SKM-1 treated with dmso at 0.1 percent for 144 hours (cell line): Measurements from ENCODE around the gene ANKRD65.
"Not testable (repeated sequence)": the region's sequence is repeated elsewhere in the genome, so short reads cannot be mapped to it uniquely, and the experiment has no call there.

Experiments used
- DNase-seq: peaks from one replicate; lab custom pipeline; 2025; ENCODE audit not compliant: unreplicated experiment; lab: John Stamatoyannopoulos, UW

ANKRD65 gene

GRCh38 chr1:1373815-1374588, 47.1 kb downstream of the ANKRD65 start:
- DNase-seq, result no peak

- no peak for DNase-seq
These were observed 47.8 kb downstream of the ANKRD65 start for GRCh38 chr1:1373051-1373814.

- DNase-seq, result peak; percentile 36
These were observed 49.0 kb downstream of the ANKRD65 start for GRCh38 chr1:1371746-1372711.

GRCh38 chr1:1371364-1371745, 49.7 kb downstream of the ANKRD65 start:
- peak; percentile 70 for DNase-seq

DNA sequence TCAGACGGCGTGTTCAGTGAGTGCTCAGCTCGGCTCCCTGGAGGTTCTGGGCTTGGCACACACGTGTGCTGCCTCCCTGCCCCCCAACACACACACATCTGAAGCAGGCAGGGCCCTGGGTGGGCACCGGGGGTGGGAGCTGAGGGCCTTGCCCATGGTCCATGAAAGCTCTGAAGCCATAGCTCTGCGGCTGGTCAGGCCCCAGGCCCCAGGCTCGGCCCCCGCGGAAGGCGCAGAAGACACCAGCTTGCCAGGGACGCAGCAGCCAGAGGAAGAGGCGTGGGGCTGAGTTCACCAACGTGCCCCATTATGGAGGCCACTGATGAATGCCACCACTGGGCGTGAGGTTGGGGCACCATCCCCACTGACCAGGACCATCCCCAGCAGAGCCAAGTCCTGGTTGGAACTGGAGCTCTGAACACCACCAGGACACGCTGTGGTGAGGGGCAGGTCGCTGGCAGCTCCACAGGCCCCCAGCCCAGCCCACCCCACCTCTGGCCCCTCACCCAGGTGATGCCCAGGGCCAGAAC, 50.2 kb downstream of the ANKRD65 start:
- no peak for DNase-seq

GRCh38 chr1:1370094-1370493, 51.0 kb downstream of the ANKRD65 start:
- not testable (repeated sequence) for DNase-seq
